GM12892 (cell line): ENCODE results near the gene KATNB1.

Source experiments
- POLR2A ChIP-seq: IDR thresholded peaks from 2 replicates; pipeline ENCODE4 v1.6.1; 2011; ENCODE audit warnings: low read depth, low read length, control low read depth
- POLR2AphosphoS5 ChIP-seq: IDR thresholded peaks from 2 replicates; pipeline ENCODE4 v1.6.1; 2011; ENCODE audit warnings: low read depth, low read length, control low read depth

DNA sequence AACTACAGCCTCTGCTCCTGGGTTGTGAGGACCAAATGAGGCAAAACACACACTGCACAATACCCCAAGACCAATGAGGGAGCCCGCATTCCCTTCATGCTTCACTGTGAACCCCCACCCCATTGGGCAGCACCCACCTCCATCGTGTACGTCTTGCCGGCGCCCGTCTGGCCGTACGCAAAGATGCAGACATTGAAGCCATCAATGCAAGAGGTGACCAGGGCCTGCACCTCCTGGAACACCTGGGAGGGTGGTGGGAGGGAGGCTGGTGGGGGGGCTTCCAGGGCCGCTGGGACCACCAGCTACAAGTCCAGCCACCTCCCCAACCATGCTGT lies 28.4 kb downstream of the KATNB1 start:
- no peak for TF ChIP-seq POLR2A
- TF ChIP-seq POLR2AphosphoS5: no peak
